Neural cell (in vitro differentiated cells): ENCODE results near the gene MRPL19. TPM values are rescaled to one million over a fixed set of nuclear protein-coding genes. Genes with fewer than 3 reads are reported as not detected.
A peak's percentile ranks its signal among the peaks of the same experiment; 100 is the strongest.

Experiments
- H2AFZ ChIP-seq: fragments of 200-600, 300-800 bp; sonication (generic), shearing (Covaris generic); 2 replicates; pipeline ENCODE4 v1.6.0; 2014; ENCODE audit warnings: low read depth, mild to moderate bottlenecking, antibody characterized with exemption, low read length, moderate library complexity
- H3F3A ChIP-seq: fragments of 200-600 bp; shearing (Covaris generic); 2 replicates; pipeline ENCODE4 v1.6.1; 2016; ENCODE audit warnings: mild to moderate bottlenecking, moderate library complexity, mixed read lengths, antibody characterized with exemption, low read length; ENCODE audit not compliant: insufficient read depth, poor library complexity, severe bottlenecking
- H3K27ac ChIP-seq: fragments of 200-600, 300-800 bp; sonication (generic), shearing (Covaris generic); 2 replicates; pipeline ENCODE4 v1.5.1; 2014; ENCODE audit warnings: mild to moderate bottlenecking, low read length, moderate library complexity
- H3K27me3 ChIP-seq: fragments of 300-800, 200-600 bp; sonication (generic), shearing (Covaris generic); 2 replicates; pipeline ENCODE4 v1.6.0; 2014; ENCODE audit warnings: mild to moderate bottlenecking, low read depth, low read length, moderate library complexity; ENCODE audit not compliant: insufficient read depth
- H3K36me3 ChIP-seq: fragments of 300-800, 200-600 bp; sonication (generic), shearing (Covaris generic); 2 replicates; pipeline ENCODE4 v1.5.1; 2014; ENCODE audit warnings: mild to moderate bottlenecking, antibody characterized with exemption, low read length, moderate library complexity; ENCODE audit not compliant: insufficient read depth
- H3K4me2 ChIP-seq: fragments of 300-800, 200-600 bp; sonication (generic), shearing (Covaris generic); 2 replicates; pipeline ENCODE4 v1.6.0; 2014; ENCODE audit warnings: mild to moderate bottlenecking, low read length
- H3K4me3 ChIP-seq: fragments of 300-800, 200-600 bp; sonication (generic), shearing (Covaris generic); 2 replicates; pipeline ENCODE4 v1.5.1; 2014; ENCODE audit warnings: mild to moderate bottlenecking, low read length, moderate library complexity
- H3K79me2 ChIP-seq: fragments of 200-600 bp; shearing (Covaris generic); replicated peaks from 2 replicates; pipeline ENCODE4 v1.6.0; 2014; ENCODE audit warnings: mild to moderate bottlenecking, low read length, moderate library complexity; ENCODE audit not compliant: insufficient read depth
- H3K9ac ChIP-seq: fragments of 300-800, 200-600 bp; sonication (generic), shearing (Covaris generic); 2 replicates; pipeline ENCODE4 v1.6.1; 2016; ENCODE audit warnings: mild to moderate bottlenecking, low read length, mixed read lengths
- H3K9me2 ChIP-seq: fragments of 200-600 bp; shearing (Covaris generic); 2 replicates; pipeline ENCODE4 v1.6.1; 2016; ENCODE audit warnings: mild to moderate bottlenecking, low read length, mixed read lengths; ENCODE audit not compliant: insufficient read depth
- H3K9me3 ChIP-seq: fragments of 200-600, 300-800 bp; sonication (generic), shearing (Covaris generic); 2 replicates; pipeline ENCODE4 v1.6.1; 2016; ENCODE audit warnings: mild to moderate bottlenecking, mixed run types, low read length, moderate library complexity, mixed read lengths
- H4K20me1 ChIP-seq: fragments of 200-600 bp; shearing (Covaris generic); 2 replicates; pipeline ENCODE4 v1.6.1; 2016; ENCODE audit warnings: mild to moderate bottlenecking, mixed run types; ENCODE audit not compliant: insufficient read depth
- EP300 ChIP-seq: fragments of 450-650 bp; conservative IDR thresholded peaks from 2 replicates; pipeline ENCODE4 v1.6.1; 2014; ENCODE audit warnings: antibody characterized with exemption, mild to moderate bottlenecking, moderate library complexity; ENCODE audit not compliant: poor library complexity, severe bottlenecking
- EZH2 ChIP-seq: fragments of 200-600, 300-800 bp; shearing (Covaris generic), sonication (generic); IDR thresholded peaks from 2 replicates; pipeline ENCODE4 v1.6.1; 2014; ENCODE audit warnings: antibody characterized with exemption, low read length, borderline replicate concordance, mild to moderate bottlenecking; ENCODE audit not compliant: insufficient read depth, poor library complexity, severe bottlenecking
- MXI1 ChIP-seq: fragments of 450-650 bp; conservative IDR thresholded peaks from 2 replicates; pipeline ENCODE4 v1.6.1; 2014; ENCODE audit warnings: antibody characterized with exemption, mild to moderate bottlenecking; ENCODE audit not compliant: poor library complexity, severe bottlenecking
- POLR2AphosphoS5 ChIP-seq: IDR thresholded peaks from 2 replicates; pipeline ENCODE4 v1.6.1; 2012
- RAD21 ChIP-seq: fragments of 450-650 bp; conservative IDR thresholded peaks from 2 replicates; pipeline ENCODE4 v1.6.1; 2014; ENCODE audit warnings: antibody characterized with exemption, mild to moderate bottlenecking, moderate library complexity
- REST ChIP-seq: IDR thresholded peaks from 2 replicates; pipeline ENCODE4 v1.6.1; 2012; ENCODE audit warnings: borderline replicate concordance
- SMC3 ChIP-seq: fragments of 450-650 bp; conservative IDR thresholded peaks from 2 replicates; pipeline ENCODE4 v1.6.1; 2014; ENCODE audit warnings: antibody characterized with exemption, mild to moderate bottlenecking, moderate library complexity; ENCODE audit not compliant: poor library complexity
- TAF1 ChIP-seq: IDR thresholded peaks from 2 replicates; pipeline ENCODE4 v1.6.1; 2012; ENCODE audit warnings: low read depth
- polyA plus RNA-seq: library from polyadenylated mRNA; depleted of rRNA; stranded (reverse); fragments of >200 nt; gene quantifications from 2 replicates; pipeline ENCODE4 v1.2.3, GENCODE V29; 2014
- TF ChIP-seq, protein P1 (sequence below): fragments of 450-650 bp; IDR thresholded peaks from 2 replicates; pipeline ENCODE4 v1.5.1; 2014; ENCODE audit warnings: antibody characterized with exemption, mild to moderate bottlenecking, moderate library complexity; ENCODE audit not compliant: poor library complexity, severe bottlenecking

MRPL19 gene
- polyA plus RNA-seq, 1 donor from 2014 or later = 28.1 TPM

GRCh38 chr2:75709297-75709696, 62.7 kb downstream of the MRPL19 start:
- Histone ChIP-seq H3K4me2 (no peak overlapping the region), H3F3A (no peaks in the 10 kb centered on the region), H3K27ac (no peak overlapping the region), H3K79me2 (no peaks in the 10 kb centered on the region), H3K4me3 (no peak overlapping the region), H3K36me3 (no peaks in the 10 kb centered on the region), H3K9me2 (no peaks in the 10 kb centered on the region), H2AFZ (no peak overlapping the region), H3K27me3 (no peaks in the 10 kb centered on the region), H3K9me3 (no peaks in the 10 kb centered on the region), H3K9ac (no peak overlapping the region), H4K20me1 (no peaks in the 10 kb centered on the region)
- TF ChIP-seq EZH2 (no peak), SMC3 (no peak), REST (no peak), TAF1 (no peak), MXI1 (no peak), EP300 (no peak), POLR2AphosphoS5 (no peak), RAD21 (no peak)
- TF ChIP-seq, protein P1, sequence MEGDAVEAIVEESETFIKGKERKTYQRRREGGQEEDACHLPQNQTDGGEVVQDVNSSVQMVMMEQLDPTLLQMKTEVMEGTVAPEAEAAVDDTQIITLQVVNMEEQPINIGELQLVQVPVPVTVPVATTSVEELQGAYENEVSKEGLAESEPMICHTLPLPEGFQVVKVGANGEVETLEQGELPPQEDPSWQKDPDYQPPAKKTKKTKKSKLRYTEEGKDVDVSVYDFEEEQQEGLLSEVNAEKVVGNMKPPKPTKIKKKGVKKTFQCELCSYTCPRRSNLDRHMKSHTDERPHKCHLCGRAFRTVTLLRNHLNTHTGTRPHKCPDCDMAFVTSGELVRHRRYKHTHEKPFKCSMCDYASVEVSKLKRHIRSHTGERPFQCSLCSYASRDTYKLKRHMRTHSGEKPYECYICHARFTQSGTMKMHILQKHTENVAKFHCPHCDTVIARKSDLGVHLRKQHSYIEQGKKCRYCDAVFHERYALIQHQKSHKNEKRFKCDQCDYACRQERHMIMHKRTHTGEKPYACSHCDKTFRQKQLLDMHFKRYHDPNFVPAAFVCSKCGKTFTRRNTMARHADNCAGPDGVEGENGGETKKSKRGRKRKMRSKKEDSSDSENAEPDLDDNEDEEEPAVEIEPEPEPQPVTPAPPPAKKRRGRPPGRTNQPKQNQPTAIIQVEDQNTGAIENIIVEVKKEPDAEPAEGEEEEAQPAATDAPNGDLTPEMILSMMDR = no peak

DNA sequence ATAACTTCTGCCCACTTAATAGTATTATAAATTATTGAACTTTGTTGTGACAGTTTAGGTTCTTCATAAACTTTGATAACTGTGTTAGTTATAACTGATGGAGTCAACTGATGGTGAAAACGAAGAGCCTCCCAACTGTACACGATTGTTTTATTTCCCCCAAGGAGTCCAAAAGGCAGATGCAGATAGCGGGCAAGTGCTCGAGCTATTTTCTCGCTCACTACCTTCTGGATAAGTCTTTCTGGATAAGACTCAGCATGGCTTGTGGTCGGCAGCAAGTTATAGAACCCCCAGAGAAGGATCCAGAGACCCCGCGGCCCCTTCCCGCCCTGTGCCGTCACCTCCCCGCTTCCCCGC, 63.6 kb downstream of the MRPL19 start:
- H2AFZ ChIP-seq = no peak overlapping the region
- no peak overlapping the region for H3K27ac ChIP-seq
- no peaks in the 10 kb centered on the region for H3K9me2 ChIP-seq
- H3K36me3 ChIP-seq = no peaks in the 10 kb centered on the region
- H3K4me3 ChIP-seq = peak overlapping the region; percentile 64
- H3F3A ChIP-seq = no peaks in the 10 kb centered on the region
- H3K79me2 ChIP-seq = no peaks in the 10 kb centered on the region
- H3K27me3 ChIP-seq = no peaks in the 10 kb centered on the region
- no peak overlapping the region for H3K4me2 ChIP-seq
- no peaks in the 10 kb centered on the region for H4K20me1 ChIP-seq
- no peaks in the 10 kb centered on the region for H3K9me3 ChIP-seq
- H3K9ac ChIP-seq = peak overlapping the region; percentile 26
- TF ChIP-seq, protein P1 = no peak
- no peak for TF ChIP-seq POLR2AphosphoS5
- no peak for TF ChIP-seq RAD21
- no peak for TF ChIP-seq MXI1
- TF ChIP-seq REST = no peak
- no peak for TF ChIP-seq TAF1
- no peak for TF ChIP-seq EZH2
- TF ChIP-seq EP300 = no peak
- TF ChIP-seq SMC3 = no peak
